Type B pancreatic cell (in vitro differentiated cells): ENCODE data around the gene TPSAB1. TPM values are rescaled to one million over a fixed set of nuclear protein-coding genes. Genes with fewer than 3 reads are reported as not detected.

Source experiments
- DNase-seq: peaks from one replicate; pipeline ENCODE4 v3.0.0; 2021; ENCODE audit warnings: mixed read lengths; ENCODE audit not compliant: unreplicated experiment; ENCODE audit errors: extremely low spot score
- H3K27ac Mint-ChIP-seq: 2 replicates; pipeline ENCODE4 v1.8.0; 2021; ENCODE audit warnings: mild to moderate bottlenecking, mixed read lengths
- H3K27me3 Mint-ChIP-seq: 2 replicates; pipeline ENCODE4 v1.8.0; 2021; ENCODE audit warnings: mixed read lengths
- H3K36me3 Mint-ChIP-seq: 2 replicates; pipeline ENCODE4 v1.8.0; 2021; ENCODE audit warnings: mixed read lengths
- H3K4me1 Mint-ChIP-seq: one replicate; pipeline ENCODE4 v1.8.0; 2021; ENCODE audit warnings: mixed read lengths; ENCODE audit not compliant: unreplicated experiment
- H3K4me3 Mint-ChIP-seq: 2 replicates; pipeline ENCODE4 v1.8.0; 2021; ENCODE audit warnings: mild to moderate bottlenecking, mixed read lengths
- H3K9me3 Mint-ChIP-seq: 2 replicates; pipeline ENCODE4 v1.8.0; 2021; ENCODE audit warnings: mixed read lengths
- CTCF ChIP-seq: fragments of 200-600 bp; sonication (generic); conservative IDR thresholded peaks from 2 replicates; pipeline ENCODE4 v1.5.0; 2021; ENCODE audit warnings: antibody characterized with exemption, mild to moderate bottlenecking
- total RNA-seq: library from RNA; stranded (reverse); gene quantifications from 2 replicates; pipeline ENCODE4 v1.2.1, GENCODE V29; 2021; ENCODE audit warnings: low replicate concordance

The TPSAB1 gene
- total RNA-seq, 1 donor from 2014 or later: not detected

- Mint-ChIP-seq H3K9me3 (no peaks in the 10 kb centered on the region), H3K27ac (no peak overlapping the region), H3K27me3 (peaks cover 20% of the 10 kb centered on the region), H3K36me3 (no peaks in the 10 kb centered on the region), H3K4me3 (no peak overlapping the region), H3K4me1 (no peaks in the 10 kb centered on the region)
- DNase-seq: peak; percentile 71
- TF ChIP-seq CTCF: no peak
Measured at GRCh38 chr16:1257561-1258224, 17.2 kb downstream of the TPSAB1 start.

- H3K27me3 Mint-ChIP-seq: peaks cover 20% of the 10 kb centered on the region
- H3K27ac Mint-ChIP-seq: no peak overlapping the region
- H3K4me1 Mint-ChIP-seq: no peaks in the 10 kb centered on the region
- no peak overlapping the region for H3K4me3 Mint-ChIP-seq
- no peak for TF ChIP-seq CTCF
- DNase-seq: no peak
- no peaks in the 10 kb centered on the region for H3K9me3 Mint-ChIP-seq
- H3K36me3 Mint-ChIP-seq: no peaks in the 10 kb centered on the region
Measured at GRCh38 chr16:1258225-1258600, 17.7 kb downstream of the TPSAB1 start.

DNA sequence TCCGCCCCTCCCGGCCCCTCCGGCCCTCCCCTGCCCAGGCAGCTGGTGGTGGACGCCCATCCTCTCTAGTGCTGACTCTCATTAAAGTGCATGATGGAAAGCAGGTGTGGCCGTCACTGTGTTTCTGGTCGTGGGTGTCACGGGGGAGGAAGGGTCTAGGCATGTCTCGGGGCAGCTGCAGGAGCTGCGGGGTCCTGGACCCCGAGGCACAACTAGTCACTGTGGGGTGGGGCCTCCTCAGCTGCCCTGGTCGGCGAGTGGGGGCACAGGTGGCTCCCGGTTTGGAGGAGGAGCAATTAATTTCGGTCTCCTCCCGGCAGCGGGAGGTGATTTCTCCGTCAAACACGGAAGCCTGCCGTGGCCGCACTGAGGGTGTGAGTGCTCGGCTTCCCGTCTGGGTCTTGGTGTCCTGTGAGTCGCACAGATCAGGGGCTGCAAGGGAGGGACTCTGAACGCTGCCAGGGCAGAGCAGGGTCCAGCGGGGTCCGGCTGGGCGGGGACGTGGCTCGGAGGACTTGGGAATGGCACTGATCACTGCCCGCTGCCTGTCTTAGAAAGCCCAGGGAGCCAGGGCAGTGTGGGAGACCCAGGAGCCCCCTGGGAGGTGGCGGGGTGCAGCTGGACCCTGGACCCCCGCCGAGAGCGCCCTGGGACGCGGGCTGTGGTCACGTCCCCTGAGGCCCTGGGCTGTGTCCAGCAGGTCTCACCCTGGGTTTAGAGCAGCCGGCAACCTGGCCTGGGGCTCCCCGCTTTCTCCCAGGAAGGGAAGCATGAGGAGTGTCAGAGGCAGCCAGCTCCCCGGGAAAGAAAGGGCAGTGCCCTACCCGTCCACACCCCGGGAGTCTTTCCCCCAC lies 18.6 kb downstream of the TPSAB1 start:
- peaks cover 20% of the 10 kb centered on the region for H3K27me3 Mint-ChIP-seq
- DNase-seq: no peak
- peak overlapping the region; percentile 23 for H3K27ac Mint-ChIP-seq
- no peak for TF ChIP-seq CTCF
- no peaks in the 10 kb centered on the region for H3K9me3 Mint-ChIP-seq
- H3K4me1 Mint-ChIP-seq: no peaks in the 10 kb centered on the region
- peak overlapping the region; percentile 75 for H3K4me3 Mint-ChIP-seq
- no peaks in the 10 kb centered on the region for H3K36me3 Mint-ChIP-seq

GRCh38 chr16:1259760-1260068 lies 19.2 kb downstream of the TPSAB1 start:
- no peaks in the 10 kb centered on the region for H3K4me1 Mint-ChIP-seq
- peaks cover 20% of the 10 kb centered on the region for H3K27me3 Mint-ChIP-seq
- H3K27ac Mint-ChIP-seq: no peak overlapping the region
- no peak overlapping the region for H3K4me3 Mint-ChIP-seq
- TF ChIP-seq CTCF: no peak
- no peak for DNase-seq
- H3K9me3 Mint-ChIP-seq: no peaks in the 10 kb centered on the region
- no peaks in the 10 kb centered on the region for H3K36me3 Mint-ChIP-seq

GRCh38 chr16:1260101-1260680 lies 19.7 kb downstream of the TPSAB1 start:
- Mint-ChIP-seq H3K9me3 (no peaks in the 10 kb centered on the region), H3K4me1 (no peaks in the 10 kb centered on the region), H3K27me3 (peaks cover 20% of the 10 kb centered on the region), H3K4me3 (no peak overlapping the region), H3K36me3 (no peaks in the 10 kb centered on the region), H3K27ac (no peak overlapping the region)
- DNase-seq: no peak
- no peak for TF ChIP-seq CTCF
